GM18519 (cell line): ENCODE results near the gene PPP6C.
"Not testable (repeated sequence)": the region's sequence is repeated elsewhere in the genome, so short reads cannot be mapped to it uniquely, and the experiment has no call there.

Experiments
- ATAC-seq: cut with Tn5 transposase; IDR thresholded peaks from one replicate; pipeline ENCODE4 v1.9.1; 2021; ENCODE audit warnings: mild to moderate bottlenecking, moderate library complexity; ENCODE audit not compliant: unreplicated experiment, low FRiP score

PPP6C gene

GRCh38 chr9:125183561-125183960 is 6.0 kb downstream of the PPP6C start:
- no peak for ATAC-seq

- no peak for ATAC-seq
Observed at GRCh38 chr9:125183054-125183453, 6.5 kb downstream of the PPP6C start.

GRCh38 chr9:125181756-125182155 is 7.8 kb downstream of the PPP6C start:
- not testable (repeated sequence) for ATAC-seq

GRCh38 chr9:125180876-125181275 is 8.7 kb downstream of the PPP6C start:
- ATAC-seq = no peak

GRCh38 chr9:125179776-125180175 is 9.8 kb downstream of the PPP6C start:
- not testable (repeated sequence) for ATAC-seq

- no peak for ATAC-seq
Observed at GRCh38 chr9:125177888-125178287, 11.7 kb downstream of the PPP6C start.

- ATAC-seq = no peak
Observed at GRCh38 chr9:125176636-125177035, 13.0 kb downstream of the PPP6C start.

GRCh38 chr9:125172031-125172755 is 17.4 kb downstream of the PPP6C start:
- no peak for ATAC-seq

- ATAC-seq = no peak
Observed at GRCh38 chr9:125169895-125170294, 19.7 kb downstream of the PPP6C start.

GRCh38 chr9:125166762-125167161 is 22.8 kb downstream of the PPP6C start:
- ATAC-seq = no peak

- ATAC-seq = not testable (repeated sequence)
Observed at GRCh38 chr9:125162891-125163290, 26.7 kb downstream of the PPP6C start.

- no peak for ATAC-seq
Observed at GRCh38 chr9:125161284-125161918, 28.2 kb downstream of the PPP6C start.

GRCh38 chr9:125160750-125161149 is 28.9 kb downstream of the PPP6C start:
- no peak for ATAC-seq

GRCh38 chr9:125156551-125156950 is 33.1 kb downstream of the PPP6C start:
- ATAC-seq = no peak

- no peak for ATAC-seq
Observed at GRCh38 chr9:125153712-125154367, 35.8 kb downstream of the PPP6C start.

- ATAC-seq = no peak
Observed at GRCh38 chr9:125151730-125152129, 37.9 kb downstream of the PPP6C start.

- ATAC-seq = no peak
Observed at GRCh38 chr9:125150349-125151245, 39.0 kb downstream of the PPP6C start.

GRCh38 chr9:125147401-125147951 is 42.1 kb downstream of the PPP6C start:
- no peak for ATAC-seq

GRCh38 chr9:125146247-125146646 is 43.4 kb downstream of the PPP6C start:
- no peak for ATAC-seq

- no peak for ATAC-seq
Observed at GRCh38 chr9:125145425-125145824, 44.2 kb downstream of the PPP6C start.
